ENCODE results near the gene FBXL2.

The FBXL2 gene

GRCh38 chr3:33317963-33318709 lies 40.9 kb downstream of the FBXL2 start:
- peak; percentile 31 for DNase-seq

GRCh38 chr3:33318710-33319380 lies 41.6 kb downstream of the FBXL2 start:
- peak; percentile 13 for DNase-seq

- peak; percentile 16 for DNase-seq
These were observed 45.2 kb downstream of the FBXL2 start for GRCh38 chr3:33322412-33322811.

GRCh38 chr3:33331414-33331813 lies 54.2 kb downstream of the FBXL2 start:
- DNase-seq, result no peak

- no peak for DNase-seq
These were observed 57.1 kb downstream of the FBXL2 start for GRCh38 chr3:33334364-33334763.

- peak; percentile 15 for DNase-seq
These were observed 61.8 kb downstream of the FBXL2 start for GRCh38 chr3:33338936-33339465.

- DNase-seq, result no peak
These were observed 62.5 kb downstream of the FBXL2 start for GRCh38 chr3:33339758-33340157.

- DNase-seq, result peak; percentile 13
These were observed 78.4 kb downstream of the FBXL2 start for GRCh38 chr3:33355611-33356010.

- no peak for DNase-seq
These were observed 81.0 kb downstream of the FBXL2 start for GRCh38 chr3:33358172-33358781.

GRCh38 chr3:33360136-33360825 lies 83.0 kb downstream of the FBXL2 start:
- DNase-seq, result peak; percentile 79

- no peak for DNase-seq
These were observed 86.0 kb downstream of the FBXL2 start for GRCh38 chr3:33363113-33363800.

GRCh38 chr3:33364060-33364459 lies 86.8 kb downstream of the FBXL2 start:
- no peak for DNase-seq

- peak; percentile 43 for DNase-seq
These were observed 87.4 kb downstream of the FBXL2 start for GRCh38 chr3:33364531-33365128.

- DNase-seq, result peak; percentile 77
These were observed 95.2 kb downstream of the FBXL2 start for GRCh38 chr3:33372218-33373081.

GRCh38 chr3:33373082-33373437 lies 95.8 kb downstream of the FBXL2 start:
- no peak for DNase-seq

- no peak for DNase-seq
These were observed 100.2 kb downstream of the FBXL2 start for GRCh38 chr3:33377489-33377888.

GRCh38 chr3:33377931-33378330 lies 100.7 kb downstream of the FBXL2 start:
- peak; percentile 81 for DNase-seq

GRCh38 chr3:33380653-33381052 lies 103.4 kb downstream of the FBXL2 start:
- no peak for DNase-seq

GRCh38 chr3:33383951-33384350 lies 106.7 kb downstream of the FBXL2 start:
- DNase-seq, result no peak

GRCh38 chr3:33385423-33385822 lies 108.2 kb downstream of the FBXL2 start:
- DNase-seq, result no peak

GRCh38 chr3:33386631-33387030 lies 109.4 kb downstream of the FBXL2 start:
- DNase-seq, result no peak

Measured in EL (cell line).